IPS-11a (cell line): ENCODE results near the gene PMS1.
"Not testable (repeated sequence)": the region's sequence is repeated elsewhere in the genome, so short reads cannot be mapped to it uniquely, and the experiment has no call there.

Experiments
- H3K4me3 ChIP-seq: one replicate; pipeline ENCODE4 v1.5.1; 2013; ENCODE audit warnings: low read depth, low read length, control low read depth

The PMS1 gene

GRCh38 chr2:189803431-189803830 lies 19.2 kb downstream of the PMS1 start:
- H3K4me3 ChIP-seq, result no peak overlapping the region

- H3K4me3 ChIP-seq, result no peak overlapping the region
Measured at GRCh38 chr2:189818249-189819038, 34.2 kb downstream of the PMS1 start.

GRCh38 chr2:189819297-189819704 lies 35.1 kb downstream of the PMS1 start:
- H3K4me3 ChIP-seq, result no peak overlapping the region

GRCh38 chr2:189821953-189822748 lies 37.9 kb downstream of the PMS1 start:
- no peak overlapping the region for H3K4me3 ChIP-seq

- H3K4me3 ChIP-seq, result no peak overlapping the region
Measured at GRCh38 chr2:189824694-189825396, 40.6 kb downstream of the PMS1 start.

GRCh38 chr2:189826039-189826438 lies 41.8 kb downstream of the PMS1 start:
- H3K4me3 ChIP-seq, result no peak overlapping the region

- no peak overlapping the region for H3K4me3 ChIP-seq
Measured at GRCh38 chr2:189829102-189829833, 45.0 kb downstream of the PMS1 start.

GRCh38 chr2:189830510-189830909 lies 46.3 kb downstream of the PMS1 start:
- H3K4me3 ChIP-seq, result no peak overlapping the region

- no peak overlapping the region for H3K4me3 ChIP-seq
Measured at GRCh38 chr2:189834059-189834458, 49.8 kb downstream of the PMS1 start.

GRCh38 chr2:189834642-189835041 lies 50.4 kb downstream of the PMS1 start:
- not testable (repeated sequence) for H3K4me3 ChIP-seq

GRCh38 chr2:189835855-189836558 lies 51.8 kb downstream of the PMS1 start:
- no peak overlapping the region for H3K4me3 ChIP-seq

GRCh38 chr2:189836644-189837043 lies 52.4 kb downstream of the PMS1 start:
- no peak overlapping the region for H3K4me3 ChIP-seq

- H3K4me3 ChIP-seq, result no peak overlapping the region
Measured at GRCh38 chr2:189837326-189837725, 53.1 kb downstream of the PMS1 start.

- H3K4me3 ChIP-seq, result no peak overlapping the region
Measured at GRCh38 chr2:189841019-189841418, 56.8 kb downstream of the PMS1 start.

- no peak overlapping the region for H3K4me3 ChIP-seq
Measured at GRCh38 chr2:189848276-189848675, 64.0 kb downstream of the PMS1 start.

- no peak overlapping the region for H3K4me3 ChIP-seq
Measured at GRCh38 chr2:189849550-189849949, 65.3 kb downstream of the PMS1 start.

GRCh38 chr2:189851174-189851826 lies 67.0 kb downstream of the PMS1 start:
- H3K4me3 ChIP-seq, result no peak overlapping the region

GRCh38 chr2:189854187-189854586 lies 69.9 kb downstream of the PMS1 start:
- no peak overlapping the region for H3K4me3 ChIP-seq

- H3K4me3 ChIP-seq, result no peak overlapping the region
Measured at GRCh38 chr2:189854940-189855339, 70.7 kb downstream of the PMS1 start.

- H3K4me3 ChIP-seq, result no peak overlapping the region
Measured at GRCh38 chr2:189858291-189858690, 74.0 kb downstream of the PMS1 start.
